Left renal pelvis (tissue), 4 donors: ENCODE measurements around the gene KIAA1217. TPM values are rescaled to one million over a fixed set of nuclear protein-coding genes. Genes with fewer than 3 reads are reported as not detected.

Experiments used
- DNase-seq, 4 donors: peaks; one replicate each; pipeline ENCODE4 v3.0.0-alpha.2; 2013; ENCODE audit warnings: low read depth in 4 of 4, low spot score in 3 of 4
- polyA plus RNA-seq, 4 donors: library from polyadenylated mRNA; unstranded; fragments of 120-200 nt; gene quantifications; one replicate each; pipeline ENCODE4 v1.2.1, GENCODE V29; 2013; ENCODE audit not compliant: insufficient read length in 4 of 4

Gene KIAA1217
- polyA plus RNA-seq, 4 donors, result 84.5 to 137 (median 92.3) TPM

GRCh38 chr10:24524314-24524713 lies 315.4 kb downstream of the KIAA1217 start:
- no peak for DNase-seq

DNA sequence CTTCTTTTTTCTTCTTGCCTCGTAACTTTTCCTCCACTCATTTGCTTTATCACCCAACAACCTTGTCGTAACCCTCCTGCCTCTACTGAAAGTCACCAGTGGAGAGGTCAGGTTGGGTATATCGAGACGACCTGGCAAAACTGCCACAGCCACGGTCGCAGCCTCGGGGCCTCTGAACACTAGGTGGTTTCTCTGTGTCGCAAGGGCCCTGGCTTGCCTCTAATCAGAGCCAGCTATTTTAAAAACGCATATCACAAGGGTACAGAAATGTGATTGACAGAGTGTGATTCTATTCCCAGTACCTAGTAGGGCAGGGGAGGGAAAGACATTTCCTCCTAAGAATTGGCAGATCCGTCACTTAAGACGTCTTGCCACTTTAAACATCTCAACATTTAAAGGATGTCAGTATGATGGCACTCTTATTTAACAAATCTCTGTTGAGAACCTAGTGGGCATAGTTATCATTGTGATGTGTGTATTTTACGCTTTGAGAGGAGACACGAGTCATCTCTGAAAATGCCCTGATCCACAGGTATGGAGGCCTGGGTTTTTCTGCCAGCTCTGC lies 317.2 kb downstream of the KIAA1217 start:
- no peak for DNase-seq

DNA sequence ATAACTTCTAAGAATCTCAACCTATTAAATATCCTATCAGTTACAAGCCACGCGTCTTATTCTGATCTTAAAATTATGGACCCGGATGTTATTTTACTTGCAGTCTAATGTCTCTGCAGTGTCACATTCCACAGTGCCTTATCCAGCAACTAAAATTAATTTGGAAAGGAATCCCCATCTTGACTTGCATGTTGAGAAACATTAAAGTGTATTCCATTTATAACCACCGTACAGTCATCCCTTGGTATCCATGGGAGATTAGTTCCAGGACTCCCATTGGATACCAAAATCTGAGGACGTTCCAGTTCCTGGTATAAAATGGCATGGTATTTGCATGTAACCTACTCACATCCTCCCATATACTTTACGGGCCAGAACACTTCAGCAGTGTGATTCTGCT lies 320.0 kb downstream of the KIAA1217 start:
- DNase-seq, result no peak

DNA sequence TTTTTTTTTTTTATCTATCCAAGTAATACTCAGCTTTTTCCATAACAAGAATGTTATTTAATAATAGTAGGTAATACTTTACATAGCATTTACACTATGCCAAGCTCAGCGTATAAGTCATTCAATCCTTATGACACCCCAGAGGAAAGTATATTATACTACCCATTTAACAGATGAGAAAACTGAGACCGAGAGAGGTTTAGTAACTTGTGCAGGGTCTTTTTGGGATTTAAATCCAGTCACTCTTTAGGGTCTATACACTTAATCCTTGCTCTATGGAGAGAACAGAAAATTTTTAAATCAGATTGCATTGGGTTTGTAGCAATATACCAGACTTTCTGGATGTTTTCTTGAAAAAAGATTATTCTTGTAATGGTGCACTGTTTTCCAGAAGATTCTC lies 322.5 kb downstream of the KIAA1217 start:
- DNase-seq, result no peak

- no peak for DNase-seq
Observed at GRCh38 chr10:24533981-24534380, 325.0 kb downstream of the KIAA1217 start.

- DNase-seq, result no peak
Observed at GRCh38 chr10:24536636-24537035, 327.7 kb downstream of the KIAA1217 start.

GRCh38 chr10:24541239-24541753 lies 332.4 kb downstream of the KIAA1217 start:
- DNase-seq, result no peak

- no peak for DNase-seq
Observed at GRCh38 chr10:24542314-24543270, 333.7 kb downstream of the KIAA1217 start.

GRCh38 chr10:24544776-24545175 lies 335.8 kb downstream of the KIAA1217 start:
- DNase-seq, result no peak

GRCh38 chr10:24545585-24545984 lies 336.6 kb downstream of the KIAA1217 start:
- no peak for DNase-seq

- DNase-seq, result no peak
Observed at GRCh38 chr10:24550680-24551079, 341.7 kb downstream of the KIAA1217 start.

- DNase-seq, result no peak
Observed at GRCh38 chr10:24551161-24551560, 342.2 kb downstream of the KIAA1217 start.

DNA sequence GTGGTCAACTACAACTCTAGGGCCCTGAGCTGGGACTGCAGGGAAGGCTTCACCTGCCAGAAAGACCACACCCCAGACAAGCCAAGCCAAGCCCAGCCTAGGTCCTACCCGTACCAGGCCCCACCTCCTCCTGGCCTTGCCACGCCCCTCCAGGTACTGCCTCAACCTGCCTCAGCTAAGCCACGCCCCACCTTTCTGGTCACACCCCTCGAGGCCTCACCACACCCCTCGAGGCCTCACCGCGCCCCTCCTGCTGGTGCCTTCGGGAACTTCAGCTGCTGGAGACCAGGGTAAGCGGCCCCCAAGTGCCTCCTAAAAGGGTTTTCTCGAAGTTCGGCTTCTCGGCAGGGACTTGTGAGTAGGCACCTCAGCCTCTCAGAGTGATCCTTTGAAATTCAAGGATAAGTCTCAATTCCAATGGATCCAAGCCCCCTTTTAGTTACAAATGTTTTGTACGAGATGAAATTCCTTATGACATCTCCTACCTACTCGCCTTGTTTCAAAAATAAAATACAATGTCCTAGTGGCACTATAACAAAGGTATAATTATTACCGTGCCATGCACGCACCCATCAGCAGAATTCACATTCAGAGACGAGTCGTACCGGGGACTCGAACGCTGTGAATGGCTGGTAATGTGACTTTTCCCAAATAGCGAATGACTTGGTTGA lies 343.5 kb downstream of the KIAA1217 start:
- no peak for DNase-seq

GRCh38 chr10:24553051-24553612 lies 344.2 kb downstream of the KIAA1217 start:
- DNase-seq, result no peak

GRCh38 chr10:24554036-24554435 lies 345.1 kb downstream of the KIAA1217 start:
- DNase-seq, result no peak

- no peak for DNase-seq
Observed at GRCh38 chr10:24556126-24556749, 347.3 kb downstream of the KIAA1217 start.

DNA sequence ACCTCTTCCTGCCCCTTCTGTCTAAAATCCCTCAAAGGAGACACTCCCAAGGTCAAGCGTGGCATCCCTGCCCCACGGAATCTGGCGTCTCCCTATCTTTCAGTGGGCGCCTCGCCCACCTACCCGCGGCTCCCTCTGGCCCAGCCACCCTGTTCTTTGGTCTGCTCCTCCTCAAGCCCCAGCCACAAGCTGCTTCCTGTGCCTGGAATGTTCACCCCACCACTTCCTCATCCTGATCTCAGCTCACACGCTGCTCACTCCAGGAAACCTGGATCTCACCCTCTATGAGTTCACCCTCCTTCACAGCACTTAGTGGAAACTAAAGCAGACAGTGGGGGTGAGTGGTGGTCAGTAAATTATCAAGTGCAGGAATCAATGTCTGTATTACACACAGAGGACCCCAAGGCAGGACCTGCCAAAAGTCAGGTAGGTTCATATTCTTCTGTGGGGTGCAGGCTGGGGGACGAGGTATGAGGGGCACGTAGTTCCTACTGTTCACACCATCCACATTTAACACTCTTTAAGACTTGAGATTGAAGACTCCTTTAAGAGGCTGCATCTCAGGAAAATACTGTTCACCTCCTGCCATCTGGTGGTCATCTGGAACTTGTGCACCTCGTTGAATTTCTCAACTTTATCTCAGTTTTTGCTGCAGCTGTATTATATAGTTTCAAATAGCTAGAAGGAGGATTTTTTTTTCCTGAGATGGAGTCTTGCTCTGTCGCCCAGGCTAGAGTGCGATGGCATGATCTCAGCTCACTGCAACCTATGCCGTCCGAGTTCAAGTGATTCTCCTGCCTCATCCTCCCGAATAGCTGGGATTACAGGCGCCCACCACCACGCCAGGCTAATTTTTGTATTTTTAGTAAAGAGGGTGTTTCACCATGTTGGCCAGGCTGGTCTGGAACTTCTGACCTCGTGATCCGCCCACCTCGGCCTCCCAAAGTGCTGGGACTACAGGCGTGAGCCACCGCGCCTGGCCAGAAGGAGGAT lies 348.1 kb downstream of the KIAA1217 start:
- DNase-seq, result peak; percentile 25 to 62 (median 40)

DNA sequence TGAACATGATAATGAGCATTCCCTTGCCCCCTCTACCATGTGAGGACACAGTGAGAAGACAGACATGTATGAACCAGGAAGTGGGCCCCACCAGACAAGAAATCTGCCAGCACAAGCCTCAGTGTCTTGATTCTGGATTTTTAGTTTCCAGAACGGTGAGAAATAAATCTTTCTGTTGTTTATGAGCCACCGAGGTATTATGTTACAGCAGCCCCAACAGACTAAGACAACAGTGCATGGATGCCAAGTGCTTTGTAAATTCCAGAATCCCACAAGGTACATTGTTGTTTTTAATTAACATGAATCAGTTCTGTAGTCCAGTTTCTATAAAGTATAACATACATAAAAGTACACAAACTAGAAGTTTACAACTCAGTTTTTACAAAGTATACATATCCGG lies 352.5 kb downstream of the KIAA1217 start:
- DNase-seq, result peak in 2 of 4 donors; percentile 8 to 46

GRCh38 chr10:24568042-24568441 lies 359.1 kb downstream of the KIAA1217 start:
- no peak for DNase-seq
